ENCODE data around the gene DYNLT2. TPM values are rescaled to one million over a fixed set of nuclear protein-coding genes. Genes with fewer than 3 reads are reported as not detected.

DYNLT2 gene
- total RNA-seq, 3 donors from 2014 or later = 1.9 to 2.6 (median 2.3) TPM

- Histone ChIP-seq H3K4me1 (no peaks in the 10 kb centered on the region), H3K9me3 (no peaks in the 10 kb centered on the region), H3K27ac (no peak overlapping the region), H3K27me3 (no peaks in the 10 kb centered on the region), H3K4me3 (no peak overlapping the region), H3K36me3 (no peaks in the 10 kb centered on the region)
- DNase-seq (ENCODE audit: low spot score in 2 of 2) = no peak
- TF ChIP-seq POLR2A (IDR thresholded peaks at IDR 0.05) = no peak
- no peak for TF ChIP-seq POLR2AphosphoS5 (IDR thresholded peaks at IDR 0.05)
- TF ChIP-seq CTCF (IDR thresholded peaks at IDR 0.05) = no peak
- intact Hi-C loops (cut with DNase I; ENCODE audit: low total_unique reads) = no loop called here
These were observed 37.4 kb upstream of the DYNLT2 start for GRCh38 chr6:169788809-169789145.

- no peak for TF ChIP-seq POLR2AphosphoS5 (IDR thresholded peaks at IDR 0.05)
- TF ChIP-seq POLR2A (IDR thresholded peaks at IDR 0.05) = no peak
- no peak for TF ChIP-seq CTCF (IDR thresholded peaks at IDR 0.05)
- Histone ChIP-seq H3K4me1 (no peaks in the 10 kb centered on the region), H3K9me3 (no peaks in the 10 kb centered on the region), H3K27me3 (no peaks in the 10 kb centered on the region), H3K4me3 (no peak overlapping the region), H3K36me3 (no peaks in the 10 kb centered on the region), H3K27ac (no peak overlapping the region)
- DNase-seq (ENCODE audit: low spot score in 2 of 2) = no peak
- intact Hi-C loops (cut with DNase I; ENCODE audit: low total_unique reads) = no loop called here
These were observed 36.4 kb upstream of the DYNLT2 start for GRCh38 chr6:169787797-169788196.

GRCh38 chr6:169786349-169786748 is 35.0 kb upstream of the DYNLT2 start:
- H3K4me1 ChIP-seq = no peaks in the 10 kb centered on the region
- no peaks in the 10 kb centered on the region for H3K36me3 ChIP-seq
- no peak overlapping the region for H3K27ac ChIP-seq
- no peaks in the 10 kb centered on the region for H3K9me3 ChIP-seq
- no peaks in the 10 kb centered on the region for H3K27me3 ChIP-seq
- H3K4me3 ChIP-seq = no peak overlapping the region
- TF ChIP-seq POLR2A (IDR thresholded peaks at IDR 0.05) = no peak
- TF ChIP-seq POLR2AphosphoS5 (IDR thresholded peaks at IDR 0.05) = no peak
- TF ChIP-seq CTCF (IDR thresholded peaks at IDR 0.05) = no peak
- no peak for DNase-seq (ENCODE audit: low spot score in 2 of 2)
- intact Hi-C loops (cut with DNase I; ENCODE audit: low total_unique reads) = no loop called here

DNA sequence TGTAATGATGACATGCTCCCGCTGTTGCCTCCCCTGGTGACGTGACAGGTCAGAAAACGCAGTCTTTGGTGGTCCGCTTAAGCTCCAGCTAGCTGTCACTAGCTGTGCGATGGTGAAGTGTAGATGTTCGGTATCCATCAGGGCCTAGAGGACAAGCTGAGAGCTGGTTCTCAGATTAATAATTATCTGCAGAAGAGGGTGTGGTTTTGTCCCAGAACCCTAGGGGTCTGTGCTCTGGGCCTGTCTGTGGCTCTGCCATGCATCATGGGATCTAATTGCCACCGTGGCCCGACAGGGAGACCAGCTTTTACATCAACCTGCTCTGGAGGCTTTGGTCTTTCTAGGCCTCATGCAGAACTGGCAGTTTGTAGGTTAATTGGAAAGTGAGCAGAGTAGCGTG is 34.2 kb upstream of the DYNLT2 start:
- H3K27ac ChIP-seq = no peak overlapping the region
- no peak for DNase-seq (ENCODE audit: low spot score in 2 of 2)
- no peaks in the 10 kb centered on the region for H3K4me1 ChIP-seq
- TF ChIP-seq CTCF (IDR thresholded peaks at IDR 0.05) = no peak
- no peak for TF ChIP-seq POLR2A (IDR thresholded peaks at IDR 0.05)
- no peak for TF ChIP-seq POLR2AphosphoS5 (IDR thresholded peaks at IDR 0.05)
- H3K9me3 ChIP-seq = no peaks in the 10 kb centered on the region
- no peak overlapping the region for H3K4me3 ChIP-seq
- H3K27me3 ChIP-seq = no peaks in the 10 kb centered on the region
- intact Hi-C loops (cut with DNase I; ENCODE audit: low total_unique reads) = no loop called here
- no peaks in the 10 kb centered on the region for H3K36me3 ChIP-seq

- TF ChIP-seq CTCF (IDR thresholded peaks at IDR 0.05) = no peak
- no peak for TF ChIP-seq POLR2A (IDR thresholded peaks at IDR 0.05)
- TF ChIP-seq POLR2AphosphoS5 (IDR thresholded peaks at IDR 0.05) = no peak
- Histone ChIP-seq H3K4me1 (no peaks in the 10 kb centered on the region), H3K4me3 (no peak overlapping the region), H3K36me3 (no peaks in the 10 kb centered on the region), H3K9me3 (no peaks in the 10 kb centered on the region), H3K27me3 (no peaks in the 10 kb centered on the region), H3K27ac (no peak overlapping the region)
- intact Hi-C loops (cut with DNase I; ENCODE audit: low total_unique reads) = no loop called here
- DNase-seq (ENCODE audit: low spot score in 2 of 2) = no peak
These were observed 33.5 kb upstream of the DYNLT2 start for GRCh38 chr6:169784821-169785340.
